T-helper 9 cell (primary cell): ENCODE measurements around the gene HOXD10.

Source experiments
- DNase-seq: peaks from one replicate; pipeline ENCODE4 v3.0.0-alpha.2; 2020

HOXD10 gene

DNA sequence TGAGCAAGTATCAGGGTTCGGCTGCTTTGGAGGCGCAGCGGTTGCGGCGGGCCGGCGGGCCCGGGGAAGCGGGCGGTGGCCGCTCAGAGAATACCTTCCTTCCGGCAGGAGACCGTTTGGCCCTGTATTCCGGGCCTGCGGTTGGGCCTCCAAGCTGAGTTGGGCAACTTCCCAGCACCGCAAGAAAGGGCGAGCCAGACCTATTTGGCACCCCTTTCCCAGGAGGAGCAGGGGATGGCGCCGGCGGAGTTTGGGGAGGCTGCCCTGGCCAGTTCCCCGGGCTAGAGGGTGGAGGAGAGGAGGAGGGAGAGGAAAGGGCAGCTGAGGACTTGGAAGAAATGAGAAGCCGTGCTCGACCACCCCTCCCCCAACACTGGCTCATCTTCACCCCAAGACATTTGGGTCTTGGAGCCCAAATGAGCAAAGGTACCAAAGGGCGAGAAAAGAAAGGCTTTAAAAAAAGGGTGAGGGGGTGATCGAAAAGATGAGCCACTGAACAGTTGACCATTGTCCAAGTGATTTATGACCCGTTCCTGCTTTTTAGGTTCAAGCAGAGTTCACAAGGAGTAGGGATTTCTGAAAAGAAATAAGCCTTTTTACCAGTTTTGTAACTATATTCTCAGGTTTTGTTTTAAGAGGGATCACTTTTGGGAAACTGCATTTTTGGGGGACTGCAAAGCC, 48.9 kb downstream of the HOXD10 start:
- DNase-seq, result no peak

DNA sequence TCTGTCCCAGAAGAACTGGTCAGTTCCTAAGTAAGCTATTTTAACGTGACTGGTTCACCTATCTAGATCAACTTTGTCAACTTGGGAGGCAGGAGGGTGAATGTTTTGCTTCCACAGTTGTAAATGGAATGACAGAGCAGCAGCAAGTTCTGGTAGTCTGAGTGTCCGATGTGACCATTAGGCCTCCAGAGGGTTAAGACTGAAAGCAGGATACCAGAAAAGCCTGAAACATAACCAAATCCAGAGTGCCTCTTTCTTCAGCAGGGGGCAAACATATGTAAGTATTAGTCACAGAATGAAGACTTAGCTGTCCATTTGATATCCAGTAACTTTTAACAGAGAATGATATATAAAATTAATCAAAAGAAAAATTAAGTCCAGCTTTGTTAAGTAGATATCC, 49.7 kb downstream of the HOXD10 start:
- DNase-seq, result no peak

DNA sequence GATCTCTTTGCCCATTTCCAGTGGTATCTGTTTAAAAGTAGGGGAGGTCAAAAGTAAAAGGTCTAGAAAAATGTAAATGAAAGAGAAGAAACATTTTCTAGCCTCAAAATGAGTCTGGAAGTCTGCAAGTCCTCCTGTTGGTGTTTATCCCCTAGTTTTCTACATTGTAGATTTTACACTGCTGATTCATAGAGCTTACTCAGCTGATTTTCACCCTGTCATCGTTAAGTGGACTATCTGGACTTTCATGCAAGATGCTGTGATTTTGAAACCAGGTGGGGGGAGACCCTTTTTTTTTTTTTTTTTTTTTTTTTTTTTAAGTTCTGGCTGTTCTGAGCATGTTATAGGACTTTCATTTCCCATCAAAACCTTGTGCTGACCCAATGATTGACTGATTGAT, 50.8 kb downstream of the HOXD10 start:
- no peak for DNase-seq

DNA sequence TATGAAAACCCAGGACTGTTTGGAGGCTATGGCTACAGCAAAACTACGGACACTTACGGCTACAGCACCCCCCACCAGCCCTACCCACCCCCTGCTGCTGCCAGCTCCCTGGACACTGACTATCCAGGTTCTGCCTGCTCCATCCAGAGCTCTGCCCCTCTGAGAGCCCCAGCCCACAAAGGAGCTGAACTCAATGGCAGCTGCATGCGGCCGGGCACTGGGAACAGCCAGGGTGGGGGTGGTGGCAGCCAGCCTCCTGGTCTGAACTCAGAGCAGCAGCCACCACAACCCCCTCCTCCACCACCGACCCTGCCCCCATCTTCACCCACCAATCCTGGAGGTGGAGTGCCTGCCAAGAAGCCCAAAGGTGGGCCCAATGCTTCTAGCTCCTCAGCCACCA, 52.6 kb downstream of the HOXD10 start:
- no peak for DNase-seq
